K562 (cell line): ENCODE measurements around the gene DGKE. TPM values are rescaled to one million over a fixed set of nuclear protein-coding genes. Genes with fewer than 3 reads are reported as not detected.

ENCODE experiments used
- ATAC-seq: fragments of 200-7000 bp; cut with Tn5 transposase; 3 replicates; pipeline ENCODE4 v1.9.1; 2020; ENCODE audit warnings: moderate library complexity
- BruUV-seq: library from RNA; stranded (reverse); fragments of 400-500 nt; replicated peaks from 2 replicates; lab custom pipeline; 2021; lab: Mats Ljungman, UMichigan
- CTCF ChIA-PET: fragments of 300-600 bp; formaldehyde crosslinking; extraction: SDS; loops from one replicate; lab custom pipeline; 2021; ENCODE audit warnings: low intra/inter-chr PET ratio; lab: Yijun Ruan, JAX
- POLR2A ChIA-PET: fragments of 300-600, 350-650 bp; sonication (Branson Sonifier 250); formaldehyde crosslinking; extraction: SDS; loops from one replicate; lab custom pipeline; 2021; ENCODE audit warnings: antibody characterized with exemption, inconsistent platforms; lab: Yijun Ruan, JAX
- DNase-seq, 4 experiments: peaks; one replicate each; pipeline versions ENCODE4 v3.0.0 to v3.0.0-alpha.2; 2011 to 2018; ENCODE audit warnings: low spot score in 3 of 4, mixed read lengths in 3 of 4; ENCODE audit errors: extremely low read depth in 1 of 4
- FAIRE-seq: peaks from 2 replicates; lab custom pipeline; 2011; peaks lifted over from hg19 to GRCh38; lab: Jason Lieb, UNC
- H2AFZ ChIP-seq: 2 replicates; pipeline ENCODE4 v1.6.0; 2011; ENCODE audit warnings: low read depth, low read length, control low read depth, inconsistent platforms
- H3K27ac ChIP-seq: fragments of 200-600 bp; 3 replicates; pipeline ENCODE4 v1.8.0; 2011; ENCODE audit warnings: low read depth, mild to moderate bottlenecking, control low read depth, inconsistent platforms, low read length, moderate library complexity, mixed read lengths; ENCODE audit errors: extremely low read depth
- H3K27me3 ChIP-seq, 2 experiments: fragments of 300-600 bp in 1 of 2; 2 replicates in 1 of 2; 3 replicates in 1 of 2; pipeline versions ENCODE4 v1.6.0 to v1.8.0; 2011; ENCODE audit warnings: inconsistent platforms in 2 of 2, low read length in 2 of 2, mild to moderate bottlenecking in 1 of 2, mixed read lengths in 1 of 2, moderate library complexity in 1 of 2; ENCODE audit not compliant: control insufficient read depth in 2 of 2, insufficient read depth in 2 of 2
- H3K36me3 ChIP-seq: fragments of 300-600 bp; 3 replicates; pipeline ENCODE4 v1.8.0; 2011; ENCODE audit warnings: mild to moderate bottlenecking, low read length, inconsistent platforms; ENCODE audit not compliant: control insufficient read depth, insufficient read depth
- H3K4me1 ChIP-seq, 2 experiments: fragments of 200-600 bp in 1 of 2; replicated peaks in 1 of 2; 2 replicates in 1 of 2; 3 replicates in 1 of 2; pipeline versions ENCODE4 v1.5.1 to v1.8.0; 2011; ENCODE audit warnings: inconsistent platforms in 2 of 2, low read length in 2 of 2, mild to moderate bottlenecking in 1 of 2, mixed read lengths in 1 of 2, moderate library complexity in 1 of 2; ENCODE audit not compliant: control insufficient read depth in 2 of 2, insufficient read depth in 2 of 2
- H3K4me2 ChIP-seq: 2 replicates; pipeline ENCODE4 v1.6.1; 2011; ENCODE audit warnings: low read length, control low read depth, inconsistent platforms, mixed read lengths; ENCODE audit not compliant: insufficient read depth
- H3K4me3 ChIP-seq: fragments of 200-600 bp; sonication (generic), shearing (Covaris generic); 2 replicates; pipeline ENCODE4 v1.5.1; 2016; ENCODE audit warnings: control low read depth, inconsistent platforms
- H3K79me2 ChIP-seq: fragments of 200-600 bp; 3 replicates; pipeline ENCODE4 v1.8.0; 2011; ENCODE audit warnings: low read length, inconsistent platforms; ENCODE audit not compliant: control insufficient read depth, insufficient read depth
- H3K9ac ChIP-seq, 2 experiments: 2 replicates each; pipeline versions ENCODE4 v1.6.0 to v1.6.1; 2011; ENCODE audit warnings: low read depth in 2 of 2, low read length in 2 of 2, control low read depth in 1 of 2, inconsistent platforms in 1 of 2, mild to moderate bottlenecking in 1 of 2, mixed read lengths in 1 of 2; ENCODE audit not compliant: insufficient read depth in 1 of 2
- H3K9me1 ChIP-seq: one replicate; pipeline ENCODE4 v1.6.0; 2011; ENCODE audit warnings: inconsistent platforms, mild to moderate bottlenecking, low read length, moderate library complexity; ENCODE audit not compliant: control insufficient read depth, insufficient read depth
- H3K9me3 ChIP-seq: replicated peaks from 2 replicates; pipeline ENCODE4 v1.5.1; 2011; ENCODE audit warnings: low read depth, low read length, inconsistent platforms; ENCODE audit not compliant: control insufficient read depth, insufficient read depth
- H4K20me1 ChIP-seq: replicated peaks from 2 replicates; pipeline ENCODE4 v1.6.1; 2011; ENCODE audit warnings: low read length, inconsistent platforms, mixed read lengths; ENCODE audit not compliant: control insufficient read depth, insufficient read depth
- CBFA2T2 ChIP-seq: fragments of 450-650 bp; conservative IDR thresholded peaks from 2 replicates; pipeline ENCODE4 v1.6.1; 2017; ENCODE audit warnings: mild to moderate bottlenecking
- CCAR2 ChIP-seq: fragments of 200-400 bp; formaldehyde crosslinking; IDR thresholded peaks from 2 replicates; pipeline ENCODE4 v1.6.1; 2017; ENCODE audit warnings: mild to moderate bottlenecking, low read depth, low read length
- HNRNPK ChIP-seq: fragments of 200-400 bp; formaldehyde crosslinking; IDR thresholded peaks from one replicate; pipeline ENCODE4 v1.6.1; 2018; ENCODE audit warnings: mild to moderate bottlenecking, low read depth, low read length; ENCODE audit not compliant: poor library complexity, severe bottlenecking
- ILF3 ChIP-seq: fragments of 450-650 bp; IDR thresholded peaks from 2 replicates; pipeline ENCODE4 v1.6.1; 2018; ENCODE audit warnings: antibody characterized with exemption, mild to moderate bottlenecking, moderate library complexity, borderline replicate concordance
- NR3C1 ChIP-seq: sonication (generic); formaldehyde crosslinking; IDR thresholded peaks from 2 replicates; pipeline ENCODE4 v1.8.1; 2022; ENCODE audit warnings: missing genetic modification reagents
- PML ChIP-seq: IDR thresholded peaks from 2 replicates; pipeline ENCODE4 v1.6.1; 2012; ENCODE audit warnings: low read length, inconsistent platforms
- SMAD4 ChIP-seq: fragments of 250-450 bp; sonication (Bioruptor Pico); conservative IDR thresholded peaks from 2 replicates; pipeline ENCODE4 v1.8.0; 2021; ENCODE audit warnings: inconsistent platforms, mild to moderate bottlenecking, moderate library complexity
- SP1 ChIP-seq: sonication (generic); formaldehyde crosslinking; IDR thresholded peaks from 2 replicates; pipeline ENCODE4 v1.8.1; 2022; ENCODE audit warnings: mild to moderate bottlenecking, missing genetic modification reagents
- ZNF75A ChIP-seq: fragments of 450-650 bp; formaldehyde crosslinking; IDR thresholded peaks from 2 replicates; pipeline ENCODE4 v1.4.0; 2020; ENCODE audit warnings: mild to moderate bottlenecking
- in situ Hi-C: fragments of 300-500 bp; cut with MboI; formaldehyde crosslinking; loops from 4 replicates; pipeline ENCODE4 v1.15.0; 2018; ENCODE audit warnings: inconsistent platforms, mixed read lengths
- intact Hi-C: fragments of 100-400 bp; cut with micrococcal nuclease; formaldehyde crosslinking; loops from 2 replicates; pipeline ENCODE4 v1.14.2; 2022
- polyA plus RNA-seq, 8 experiments: library from polyadenylated mRNA; depleted of rRNA in 4 of 8; stranded (reverse) in 5 of 8; unstranded in 3 of 8; fragments of >200 nt; fragmentation: Nextera tagmentation in 2 of 8; fragmentation: Illumina TruSeq in 1 of 8; extraction: Ambion mirVana in 2 of 8; extraction: Trizol in 1 of 8; gene quantifications; 2 replicates each; pipeline versions ENCODE4 v1.2.1 to v1.2.3, GENCODE V29; 2011 to 2014; ENCODE audit warnings: inconsistent platforms in 1 of 8, missing spikeins in 1 of 8
- total RNA-seq, 7 experiments: library from RNA; depleted of rRNA in 6 of 7; stranded (reverse); fragments of >200 nt in 6 of 7; fragmentation: Illumina TruSeq in 2 of 7; extraction: Trizol in 2 of 7; gene quantifications; 2 replicates each; pipeline versions ENCODE4 v1.2.1 to v1.2.3, GENCODE V29; 2011 to 2021; ENCODE audit warnings: low replicate concordance in 1 of 7
- TF ChIP-seq, protein P1 (sequence below): fragments of 450-650 bp; formaldehyde crosslinking; IDR thresholded peaks from 2 replicates; pipeline ENCODE4 v1.4.0; 2022; ENCODE audit warnings: missing genetic modification characterization
- TF ChIP-seq, protein P2 (sequence below): fragments of 250-450 bp; sonication (Bioruptor Pico); IDR thresholded peaks from 2 replicates; pipeline ENCODE4 v1.8.0; 2021; ENCODE audit warnings: borderline replicate concordance, mild to moderate bottlenecking, moderate library complexity; ENCODE audit not compliant: poor library complexity, severe bottlenecking

Gene DGKE
- total and polyA plus RNA-seq, 9 of the 15 experiments (the other 6 are each of a cell fraction or from before 2014, with no cell fraction given) = 1.3 to 9.9 (median 5.9) TPM

GRCh38 chr17:56817066-56817465, 16.9 kb upstream of the DGKE start:
- Histone ChIP-seq H2AFZ (no peak overlapping the region), H3K9ac (no peak overlapping the region), H3K27ac (no peak overlapping the region), H3K9me3 (no peaks in the 10 kb centered on the region), H3K79me2 (no peaks in the 10 kb centered on the region), H3K27me3 (peaks cover 16 to 19% of the 10 kb centered on the region in 2 experiments), H3K4me2 (no peak overlapping the region), H3K36me3 (no peaks in the 10 kb centered on the region), H3K4me3 (no peak overlapping the region), H4K20me1 (no peaks in the 10 kb centered on the region), H3K4me1 (peaks cover 0 to 3% of the 10 kb centered on the region in 2 experiments; a peak in 2 of 5 replicates), H3K9me1 (no peaks in the 10 kb centered on the region)
- in situ Hi-C loops = loop anchor here (5.0 kb wide), 1 partner anchor 120 kb away; no protein-coding TSS in a partner anchor
- DNase-seq = no peak
- no TSS peak for BruUV-seq
- POLR2A ChIA-PET = interaction anchor here (0.9 to 1.3 kb wide), 2 partner anchors 10 to 16 kb away, joined by 3 to 4 read pairs; no protein-coding TSS in a partner anchor
- no peak for ATAC-seq
- FAIRE-seq = no peak
- no peak for TF ChIP-seq CCAR2
- no peak for TF ChIP-seq HNRNPK
- TF ChIP-seq, protein P1, sequence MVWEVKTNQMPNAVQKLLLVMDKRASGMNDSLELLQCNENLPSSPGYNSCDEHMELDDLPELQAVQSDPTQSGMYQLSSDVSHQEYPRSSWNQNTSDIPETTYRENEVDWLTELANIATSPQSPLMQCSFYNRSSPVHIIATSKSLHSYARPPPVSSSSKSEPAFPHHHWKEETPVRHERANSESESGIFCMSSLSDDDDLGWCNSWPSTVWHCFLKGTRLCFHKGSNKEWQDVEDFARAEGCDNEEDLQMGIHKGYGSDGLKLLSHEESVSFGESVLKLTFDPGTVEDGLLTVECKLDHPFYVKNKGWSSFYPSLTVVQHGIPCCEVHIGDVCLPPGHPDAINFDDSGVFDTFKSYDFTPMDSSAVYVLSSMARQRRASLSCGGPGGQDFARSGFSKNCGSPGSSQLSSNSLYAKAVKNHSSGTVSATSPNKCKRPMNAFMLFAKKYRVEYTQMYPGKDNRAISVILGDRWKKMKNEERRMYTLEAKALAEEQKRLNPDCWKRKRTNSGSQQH (CRISPR knock-in tag) = no peak
- TF ChIP-seq CBFA2T2 = no peak
- no peak for TF ChIP-seq NR3C1 (CRISPR knock-in tag)
- TF ChIP-seq, protein P2, sequence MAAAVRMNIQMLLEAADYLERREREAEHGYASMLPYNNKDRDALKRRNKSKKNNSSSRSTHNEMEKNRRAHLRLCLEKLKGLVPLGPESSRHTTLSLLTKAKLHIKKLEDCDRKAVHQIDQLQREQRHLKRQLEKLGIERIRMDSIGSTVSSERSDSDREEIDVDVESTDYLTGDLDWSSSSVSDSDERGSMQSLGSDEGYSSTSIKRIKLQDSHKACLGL (CRISPR knock-in tag) = no peak
- no peak for TF ChIP-seq PML
- TF ChIP-seq ZNF75A (CRISPR knock-in tag) = no peak
- TF ChIP-seq ILF3 = no peak
- TF ChIP-seq SP1 (CRISPR knock-in tag) = no peak
- no peak for TF ChIP-seq SMAD4 (CRISPR knock-in tag)
- intact Hi-C loops = no loop called here
- CTCF ChIA-PET = interaction anchor here (0.6 kb wide), 1 partner anchor 115 kb away, joined by 4 read pairs; no protein-coding TSS in a partner anchor
